Fibroblast of the conjunctiva (primary cell): ENCODE data around the gene DNAH1.
"Not testable (repeated sequence)": the region's sequence is repeated elsewhere in the genome, so short reads cannot be mapped to it uniquely, and the experiment has no call there.

Experiments used
- DNase-seq: peaks from one replicate; pipeline ENCODE4 v3.0.0-alpha.2; 2010; ENCODE audit warnings: low read depth

The DNAH1 gene

DNA sequence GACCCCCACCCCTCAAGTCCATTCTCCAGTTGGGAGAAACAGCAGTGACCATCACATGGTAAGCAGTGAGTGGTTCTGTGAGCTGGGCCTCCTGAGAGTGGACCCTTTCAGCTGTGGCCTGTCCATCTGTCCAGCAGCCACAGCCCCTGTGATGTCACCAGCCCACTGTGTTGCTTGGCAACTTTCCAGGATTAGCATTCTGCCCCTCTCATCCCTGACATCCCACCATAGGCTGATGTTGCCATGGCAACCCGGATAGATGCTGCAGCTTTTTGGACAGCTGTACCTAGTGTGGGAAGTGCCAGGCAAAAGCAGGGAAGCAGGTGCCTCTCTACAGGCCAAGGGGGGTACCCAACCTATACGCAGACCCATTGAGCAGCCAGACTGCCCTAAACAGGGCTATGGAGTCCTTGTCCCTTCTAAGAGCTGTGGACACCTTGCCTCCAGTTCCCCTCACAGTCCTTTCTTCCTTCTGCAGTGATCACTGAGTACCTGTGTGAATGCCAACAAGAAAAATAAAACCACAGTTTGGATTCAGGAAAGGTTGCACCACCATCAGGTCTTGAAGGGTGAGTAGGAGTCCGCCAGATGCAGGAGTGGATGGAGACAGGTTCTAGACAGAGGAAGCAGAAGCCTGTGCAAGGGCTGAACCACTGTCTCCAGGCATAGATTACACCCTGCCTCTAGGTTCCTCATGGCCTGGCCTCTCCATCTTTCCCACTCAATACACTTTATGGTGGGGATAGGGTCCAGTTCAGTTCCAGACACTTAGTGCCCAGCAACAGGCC, at the start of gene DNAH1:
DNAH1 (plus strand) TSS at position 343 of the 788 bp plus-strand sequence. CDS start 6,124 bp downstream, outside the sequence.
- DNase-seq, result no peak

DNA sequence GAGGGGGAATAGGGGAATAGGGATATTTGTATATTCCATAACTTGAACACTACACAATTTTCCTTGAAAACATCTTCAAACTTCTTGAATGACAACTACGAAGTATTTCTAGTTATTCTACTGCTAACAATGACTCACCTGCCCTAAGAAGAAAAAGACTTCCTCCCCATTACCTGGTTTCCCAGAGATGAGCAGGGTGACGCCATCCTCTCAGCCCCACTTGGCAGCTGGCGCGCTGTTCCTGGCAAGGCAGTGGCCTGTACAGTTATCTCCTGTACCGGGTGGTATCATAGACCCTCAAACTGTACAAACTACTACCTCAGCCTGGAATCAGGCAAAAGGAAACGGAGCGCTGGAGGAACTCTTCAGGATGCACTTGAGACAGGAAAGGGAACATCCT, 48.1 kb upstream of the DNAH1 start:
- DNase-seq, result no peak

DNA sequence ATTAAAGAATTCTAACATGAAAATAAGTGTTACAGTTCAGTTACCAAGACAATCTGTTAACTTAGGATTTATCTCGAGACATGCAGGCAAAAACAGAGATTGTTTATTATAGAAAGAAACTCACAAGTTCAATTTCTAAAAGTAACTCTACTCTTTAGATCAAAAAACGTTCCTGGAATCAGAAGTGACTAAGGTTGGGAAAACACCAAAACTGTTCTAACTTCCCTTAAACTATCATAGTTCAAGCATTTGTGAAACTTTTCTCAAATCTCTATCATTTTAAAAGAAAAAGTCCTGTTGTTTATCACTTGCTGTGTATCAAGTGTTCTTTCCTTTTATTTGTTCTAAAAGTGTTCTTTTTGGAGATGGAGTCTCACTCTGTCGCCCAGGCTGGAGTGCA, 46.3 kb upstream of the DNAH1 start:
- no peak for DNase-seq

DNA sequence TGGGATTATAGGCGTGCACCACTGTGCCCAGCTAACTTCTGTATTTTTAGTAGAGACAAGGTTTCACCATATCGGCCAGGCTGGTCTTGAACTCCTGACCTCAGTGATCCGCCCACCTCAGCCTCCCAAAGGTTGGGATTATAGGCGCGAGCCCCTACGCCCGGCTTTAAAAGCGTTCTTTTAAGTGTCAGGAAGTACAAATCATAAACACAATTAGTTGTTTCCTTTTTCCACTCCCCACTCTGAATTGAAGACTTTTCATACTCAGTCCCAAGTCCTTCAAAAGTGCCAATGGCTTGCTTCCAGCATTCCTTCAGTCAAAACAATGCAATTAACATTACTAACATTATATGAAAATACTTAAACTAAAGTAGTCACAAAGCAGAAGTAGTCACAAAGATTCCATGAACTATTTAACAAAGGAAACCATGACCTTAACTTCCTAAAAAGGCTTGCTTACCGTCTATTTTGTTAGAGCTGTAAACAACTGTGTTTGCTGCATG, 45.8 kb upstream of the DNAH1 start:
- no peak for DNase-seq

DNA sequence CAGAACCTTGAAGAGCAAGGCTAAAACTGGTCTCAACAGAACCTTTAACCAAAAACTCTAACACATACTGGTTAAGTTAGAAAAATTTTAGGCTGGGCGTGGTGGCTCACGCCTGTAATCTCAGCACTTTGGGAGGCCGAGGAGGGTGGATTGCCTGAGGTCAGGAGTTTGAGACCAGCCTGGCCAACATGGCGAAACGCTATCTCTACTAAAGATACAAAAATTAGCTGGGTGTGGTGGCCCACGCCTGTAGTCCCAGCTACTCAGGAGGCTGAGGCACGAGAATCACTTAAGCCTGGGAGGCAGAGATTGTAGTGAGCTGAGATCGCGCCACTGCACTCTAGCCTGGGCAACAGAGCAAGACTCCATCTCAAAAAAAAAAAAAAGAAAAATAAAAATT, 43.9 kb upstream of the DNAH1 start:
- not testable (repeated sequence) for DNase-seq

DNA sequence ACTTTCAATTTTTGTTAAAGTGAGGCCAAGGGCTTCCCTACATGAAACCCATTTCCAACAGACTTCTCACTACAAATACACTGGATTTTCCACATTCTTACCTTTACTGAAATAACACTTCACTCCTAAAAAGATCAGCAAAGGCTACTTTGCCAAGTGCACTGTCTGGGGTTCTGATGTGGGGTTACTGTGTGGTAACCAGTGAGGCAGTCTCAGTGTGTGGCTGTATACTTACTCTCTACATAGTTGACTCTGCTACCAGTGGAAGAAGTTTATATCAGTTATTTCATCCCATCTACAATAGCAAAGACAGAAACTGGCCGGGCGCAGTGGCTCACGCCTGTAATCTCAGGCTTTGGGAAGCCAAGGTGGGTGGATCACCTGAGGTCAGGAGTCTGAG, 43.3 kb upstream of the DNAH1 start:
- DNase-seq, result no peak

DNA sequence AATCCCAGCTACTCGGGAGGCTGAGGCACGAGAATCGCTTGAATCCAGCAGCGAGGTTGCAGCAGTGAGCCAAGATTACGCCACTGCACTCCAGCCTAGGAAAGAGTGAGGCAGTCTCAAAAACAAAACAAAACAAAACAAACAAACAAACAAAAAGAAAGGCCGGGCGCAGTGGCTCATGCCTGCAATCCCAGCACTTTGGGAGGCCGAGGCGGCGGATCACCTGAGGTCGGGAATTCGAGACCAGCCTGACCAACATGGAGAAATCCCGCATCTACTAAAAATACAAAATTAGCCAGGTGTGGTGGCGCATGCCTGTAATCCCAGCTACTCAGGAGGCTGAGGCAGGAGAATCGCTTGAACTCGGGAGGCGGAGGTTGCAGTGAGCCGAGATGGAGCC, 41.3 kb upstream of the DNAH1 start:
- not testable (repeated sequence) for DNase-seq

DNA sequence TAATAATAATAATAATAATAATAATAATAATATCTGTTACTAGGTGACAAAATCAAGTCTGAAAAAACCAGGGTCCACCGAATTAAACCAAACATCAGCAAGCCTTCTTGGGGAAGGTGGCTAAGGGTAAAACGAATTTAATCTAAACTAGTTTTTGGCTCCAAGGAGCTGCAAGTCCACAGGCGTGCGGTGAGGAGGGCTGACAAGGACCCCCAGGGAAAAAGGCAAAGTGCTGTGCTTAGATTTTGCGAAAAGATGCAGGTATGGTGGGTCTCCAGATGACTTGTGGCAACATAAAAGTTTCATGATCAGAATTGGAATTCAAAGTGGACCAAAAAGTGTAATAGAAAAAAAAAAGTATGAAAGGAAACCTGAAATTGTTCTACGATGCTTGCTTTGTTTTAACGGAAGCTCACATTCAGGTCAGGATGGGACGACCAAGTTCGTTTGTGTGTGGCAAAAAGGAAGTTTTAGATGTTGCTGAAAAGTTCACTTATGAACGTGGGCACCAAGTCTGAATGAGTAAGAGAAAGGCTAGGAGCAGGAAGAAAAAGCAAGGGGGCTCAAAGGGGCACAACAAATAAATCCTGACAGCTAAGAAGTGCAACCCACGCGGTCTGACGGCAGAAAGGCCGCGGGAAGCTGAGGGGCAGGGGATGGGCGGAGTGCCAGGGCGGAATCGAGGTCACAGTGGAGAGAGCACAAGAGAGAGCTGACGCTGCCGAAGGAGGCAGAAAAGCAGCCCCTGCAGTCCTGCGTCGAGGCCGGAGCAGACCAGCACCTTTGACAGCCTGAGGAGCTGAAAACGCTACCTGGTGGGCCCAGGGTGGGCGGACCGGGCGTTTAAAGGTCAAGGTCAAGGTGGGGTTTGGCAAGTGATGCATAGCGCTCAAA, 38.8 kb upstream of the DNAH1 start:
- DNase-seq, result peak; percentile 47

DNA sequence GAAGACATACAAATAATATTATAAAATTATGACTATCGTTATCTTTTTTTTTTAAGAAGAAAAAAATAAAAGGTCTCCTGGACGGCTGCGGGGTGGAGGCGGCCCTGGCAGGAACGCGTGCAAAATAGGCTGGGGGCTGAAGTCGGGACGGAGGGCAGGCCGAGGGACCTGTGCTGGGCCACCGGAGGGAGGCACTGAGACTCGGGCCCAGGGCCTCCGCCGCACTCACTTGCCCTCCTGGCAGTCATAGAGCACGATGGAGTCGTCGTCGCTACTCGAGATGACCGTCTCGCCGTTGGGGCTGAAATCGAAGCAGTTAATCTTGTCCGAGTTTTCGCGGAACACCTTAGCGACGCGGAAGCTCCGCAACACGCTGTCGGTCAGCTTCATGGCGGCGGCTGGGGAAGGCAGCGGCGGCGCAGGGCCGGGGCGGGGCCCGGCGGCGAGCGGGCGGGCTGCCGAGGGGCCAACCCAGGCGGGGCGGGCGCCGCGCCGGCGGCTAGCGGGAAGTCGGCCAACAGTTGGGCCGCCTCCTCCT, 38.1 kb upstream of the DNAH1 start:
- no peak for DNase-seq

DNA sequence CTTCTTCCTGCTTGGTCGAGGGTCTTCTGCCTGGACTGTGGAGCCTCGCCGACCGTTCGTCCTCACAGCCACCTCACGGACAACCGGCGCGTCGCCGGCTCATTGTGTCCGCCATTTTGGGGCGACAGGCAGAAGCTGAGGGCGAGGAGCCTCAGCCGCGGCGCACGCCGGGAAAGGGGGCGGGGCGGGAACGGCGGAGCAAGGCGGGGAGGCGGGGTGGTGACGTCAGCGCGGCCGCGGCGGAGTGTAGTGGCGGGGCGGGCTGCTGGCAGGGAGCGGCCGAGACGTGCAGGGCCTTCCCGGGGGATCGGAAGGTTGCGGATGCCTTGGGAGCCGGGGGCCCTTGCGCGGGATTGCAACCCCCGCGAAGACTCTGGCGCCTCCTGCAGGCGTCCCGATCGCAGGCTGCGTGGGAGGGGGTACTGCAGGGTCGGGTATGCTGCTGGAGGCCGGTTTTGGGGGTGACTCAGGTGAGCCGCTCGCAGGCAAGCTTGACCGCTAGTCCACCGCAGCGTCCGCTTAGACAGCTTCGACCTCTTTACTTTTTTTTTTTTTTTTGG, 37.5 kb upstream of the DNAH1 start, which contains the start of gene WDR82:
WDR82 (minus strand) TSS at position 140 of the 560 bp plus-strand sequence. CDS start 288 bp downstream, outside the sequence.
- peak; percentile 88 for DNase-seq

DNA sequence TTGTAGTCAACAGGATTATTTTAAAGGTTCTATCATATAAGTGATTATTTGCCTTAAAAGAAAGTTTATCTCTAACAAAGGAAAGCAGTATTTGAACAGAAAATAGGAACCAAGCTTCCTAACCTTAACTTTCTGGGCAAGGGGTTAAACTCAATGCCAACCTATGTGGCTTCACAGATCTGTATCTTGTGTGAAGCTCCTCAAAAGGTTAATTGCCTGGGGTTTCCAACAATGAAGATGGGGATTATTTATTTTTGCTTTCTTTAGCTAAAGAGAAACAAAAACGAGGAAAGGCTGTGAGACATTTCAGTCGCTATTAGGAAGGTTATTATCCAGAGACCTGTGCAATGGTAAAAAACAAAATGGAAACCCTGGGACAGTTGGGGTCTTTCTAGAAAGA, 36.5 kb upstream of the DNAH1 start:
- DNase-seq, result no peak

DNA sequence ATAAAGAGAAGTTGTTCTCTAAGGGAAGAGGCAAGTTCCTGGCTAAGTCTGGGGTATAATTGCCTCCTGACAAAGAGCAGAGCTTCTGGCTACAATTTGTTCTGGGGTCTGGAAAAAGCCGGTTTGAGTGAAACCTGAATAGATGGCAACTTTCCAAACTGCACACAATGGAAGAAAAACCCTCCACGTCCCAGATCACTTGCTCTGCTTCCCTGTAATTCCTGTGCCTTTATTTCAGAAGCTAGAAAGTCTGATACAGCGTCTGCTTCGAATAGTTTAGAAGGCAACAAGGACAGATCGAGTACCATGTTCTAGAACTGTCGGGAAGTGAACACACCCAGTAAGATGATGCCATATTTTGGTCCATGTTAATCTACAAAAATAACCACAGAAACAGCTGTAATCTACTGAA, 36.1 kb upstream of the DNAH1 start:
- DNase-seq, result peak; percentile 44

DNA sequence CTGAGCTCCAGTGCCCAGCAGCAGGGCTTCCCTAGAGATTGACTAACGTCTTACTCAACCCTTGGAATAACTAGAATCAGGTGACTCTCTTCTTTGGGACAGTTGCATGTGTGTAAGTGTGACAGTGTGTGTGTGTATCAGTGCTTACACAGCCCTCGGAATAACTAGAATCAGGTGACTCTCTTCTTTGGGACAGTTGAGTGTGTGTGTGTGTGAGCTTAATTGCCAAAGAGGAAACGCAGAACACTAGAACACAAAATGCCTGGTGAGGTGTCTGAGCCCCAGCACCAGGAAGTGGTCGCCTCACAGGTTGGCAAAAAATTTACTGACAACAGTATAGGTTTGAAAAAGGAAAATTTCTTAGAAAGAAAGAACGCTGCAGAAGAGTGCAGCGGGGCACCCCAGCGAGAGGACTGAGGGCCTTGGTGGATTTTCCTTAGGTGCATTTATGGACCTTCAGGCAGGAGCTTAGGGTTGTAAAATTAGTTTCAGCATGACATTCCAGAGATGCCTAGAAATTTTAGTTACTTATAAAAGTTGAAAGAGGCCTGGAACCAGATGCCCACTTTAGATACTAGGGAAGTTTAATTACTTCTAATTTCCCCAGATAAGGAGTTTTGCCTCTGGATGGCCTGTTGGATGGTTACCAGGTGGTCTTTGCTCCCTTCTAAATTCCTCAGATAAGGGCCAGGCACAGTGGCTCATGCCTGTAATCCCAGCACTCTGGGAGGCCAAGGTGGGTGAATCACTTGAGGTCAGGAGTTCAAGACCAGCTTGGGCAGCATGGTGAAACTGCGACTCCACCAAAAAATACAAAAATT, 33.9 kb upstream of the DNAH1 start:
- no peak for DNase-seq

DNA sequence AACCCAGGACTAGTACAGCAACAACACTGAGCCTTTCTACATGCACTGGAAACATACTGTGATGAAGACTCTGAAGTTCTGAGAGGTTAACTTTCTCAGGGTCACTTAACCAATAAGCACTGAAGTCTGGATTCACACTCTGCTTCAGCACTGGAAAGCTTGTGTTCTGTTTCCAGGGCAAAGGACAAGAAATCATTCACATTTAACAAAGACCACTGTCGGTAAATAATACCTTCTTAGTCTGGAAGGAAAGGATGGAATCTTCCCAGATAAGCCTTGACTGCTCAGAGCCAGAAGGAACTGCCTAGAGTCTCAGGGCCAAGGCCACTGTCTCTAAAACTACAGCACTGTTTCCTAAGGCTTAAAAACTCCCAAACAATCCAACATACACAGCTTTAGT, 32.8 kb upstream of the DNAH1 start:
- DNase-seq, result no peak

DNA sequence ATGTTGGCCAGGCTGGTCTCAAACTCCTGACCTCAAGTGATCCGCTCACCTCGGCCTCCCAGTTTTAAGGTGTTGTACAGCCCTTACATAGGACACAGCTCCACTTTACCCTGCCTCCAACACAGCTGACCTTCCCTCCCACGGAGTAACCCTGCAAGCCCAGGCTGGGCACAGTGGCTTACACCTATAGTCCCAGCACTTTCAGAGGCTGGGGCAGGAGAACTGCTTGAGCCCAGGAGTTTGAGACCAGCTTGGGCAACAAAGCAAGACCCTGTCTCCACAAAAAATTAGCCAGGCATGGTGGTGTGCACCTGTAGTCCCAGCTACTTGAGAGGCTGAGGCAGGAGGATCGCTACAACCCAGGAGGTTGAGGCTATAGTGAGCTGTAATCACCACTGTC, 32.1 kb upstream of the DNAH1 start:
- DNase-seq, result not testable (repeated sequence)

DNA sequence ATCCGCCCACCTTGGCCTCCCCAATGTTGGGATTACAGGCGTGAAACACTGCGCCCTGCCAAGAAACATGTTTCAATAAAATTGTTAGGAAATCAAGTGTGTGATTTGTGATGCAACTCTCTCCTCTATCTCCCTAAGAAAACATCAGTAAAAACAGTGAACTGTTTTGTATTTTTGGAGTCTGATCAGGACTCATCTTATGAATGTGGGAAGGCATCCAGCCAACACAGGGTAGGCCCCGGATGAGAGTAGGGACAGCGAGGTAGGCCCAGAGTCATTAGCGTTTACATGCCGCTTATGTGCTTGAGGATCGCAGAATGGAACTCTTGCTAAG, 29.4 kb upstream of the DNAH1 start:
- no peak for DNase-seq

DNA sequence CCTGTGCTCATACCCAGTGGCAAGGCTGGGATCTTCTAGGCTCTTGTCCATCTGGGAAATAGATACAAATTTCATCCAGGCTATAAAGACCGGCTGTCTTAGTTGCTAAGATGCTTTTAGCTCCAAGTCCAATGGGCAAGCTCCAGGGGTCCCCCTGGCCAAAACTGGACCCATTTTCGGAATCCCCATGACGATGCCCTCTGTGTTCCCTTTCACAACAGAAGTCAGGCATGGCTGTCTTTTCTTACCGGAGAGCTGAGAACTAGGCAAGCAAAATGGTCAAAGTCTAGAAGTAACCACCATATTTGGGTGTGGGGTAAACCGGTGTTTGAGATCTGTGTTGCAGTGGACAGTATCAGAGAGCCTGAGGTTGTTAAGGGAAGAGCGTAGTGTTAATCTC, 27.4 kb upstream of the DNAH1 start:
- DNase-seq, result no peak

DNA sequence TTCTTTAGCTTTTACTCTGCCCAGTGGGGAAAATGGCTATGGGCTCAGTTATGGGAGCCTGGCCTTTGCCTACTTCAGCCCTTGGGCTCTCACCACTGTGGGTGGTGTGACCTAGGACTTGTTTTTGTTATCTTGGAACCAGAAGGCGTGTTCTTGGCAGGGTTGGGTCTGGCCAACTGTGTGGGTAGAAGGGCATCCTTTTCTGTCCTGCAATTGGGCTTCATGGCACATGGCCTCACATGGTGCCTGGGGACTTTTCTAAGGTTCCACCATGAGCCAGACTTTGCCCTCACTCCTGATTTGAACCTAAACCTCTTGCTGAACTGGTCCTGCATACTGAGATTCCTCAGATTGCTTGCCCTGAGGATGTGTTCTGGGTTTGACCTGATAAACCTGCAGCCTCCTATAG, 26.8 kb upstream of the DNAH1 start:
- DNase-seq, result no peak

DNA sequence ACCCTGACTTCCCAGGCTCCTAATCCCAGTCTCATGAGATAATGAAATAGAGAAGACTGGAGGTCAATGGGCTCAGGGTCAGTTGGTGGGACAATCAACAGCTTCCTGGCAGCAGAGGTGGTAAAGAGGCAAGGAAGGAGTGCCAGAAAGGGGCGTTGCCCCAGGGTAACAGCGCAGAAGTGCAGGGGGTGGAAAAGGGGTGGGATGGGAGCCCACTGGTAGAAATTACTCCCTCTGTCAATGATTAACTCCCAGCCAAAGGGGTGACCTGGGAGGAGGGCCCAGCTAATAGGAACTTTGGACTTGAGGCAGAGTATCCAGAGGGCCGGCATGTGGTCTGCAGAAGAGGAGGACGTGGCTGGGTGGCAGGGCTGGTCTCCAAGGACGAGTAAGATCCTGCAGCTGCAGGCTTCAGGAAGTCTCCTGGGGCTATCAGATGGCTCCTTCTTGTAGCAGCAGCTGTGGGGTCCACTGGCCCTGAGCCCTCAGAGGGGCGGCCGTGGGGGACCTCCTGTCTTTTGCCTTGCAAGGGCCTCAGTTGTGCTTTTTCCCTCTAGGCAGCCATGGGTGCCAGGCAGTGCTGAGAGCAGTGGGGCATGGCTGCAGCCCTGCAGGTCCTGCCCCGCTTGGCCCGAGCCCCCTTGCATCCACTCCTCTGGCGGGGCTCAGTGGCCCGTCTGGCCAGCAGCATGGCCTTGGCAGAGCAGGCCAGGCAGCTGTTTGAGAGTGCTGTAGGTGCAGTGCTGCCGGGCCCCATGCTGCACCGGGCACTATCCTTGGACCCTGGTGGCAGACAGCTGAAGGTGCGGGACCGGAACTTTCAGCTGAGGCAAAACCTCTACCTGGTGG, 26.1 kb upstream of the DNAH1 start:
- no peak for DNase-seq
